ENCODE data around the gene ABCA1. TPM values are rescaled to one million over a fixed set of nuclear protein-coding genes. Genes with fewer than 3 reads are reported as not detected.

Gene ABCA1
- total RNA-seq, 1 donor from 2014 or later = 49.5 TPM

- no peaks in the 10 kb centered on the region for H3K9me3 Mint-ChIP-seq (ENCODE audit: unreplicated experiment)
- TF ChIP-seq CTCF (IDR thresholded peaks at IDR 0.05) = no peak
- H3K27ac Mint-ChIP-seq (ENCODE audit: unreplicated experiment) = no peak overlapping the region
- peaks cover 10% of the 10 kb centered on the region for H3K4me1 Mint-ChIP-seq (ENCODE audit: unreplicated experiment)
- no peak for DNase-seq (ENCODE audit: extremely low spot score, unreplicated experiment)
- no peak overlapping the region for H3K4me3 Mint-ChIP-seq (ENCODE audit: unreplicated experiment)
- H3K36me3 Mint-ChIP-seq (ENCODE audit: unreplicated experiment) = peaks cover 17% of the 10 kb centered on the region
- H3K27me3 Mint-ChIP-seq (ENCODE audit: unreplicated experiment) = no peaks in the 10 kb centered on the region
These were observed 151.2 kb downstream of the ABCA1 start for GRCh38 chr9:104776797-104777196.

- H3K27ac Mint-ChIP-seq (ENCODE audit: unreplicated experiment) = no peak overlapping the region
- H3K4me1 Mint-ChIP-seq (ENCODE audit: unreplicated experiment) = peaks cover 10% of the 10 kb centered on the region
- no peak overlapping the region for H3K4me3 Mint-ChIP-seq (ENCODE audit: unreplicated experiment)
- no peaks in the 10 kb centered on the region for H3K27me3 Mint-ChIP-seq (ENCODE audit: unreplicated experiment)
- no peaks in the 10 kb centered on the region for H3K9me3 Mint-ChIP-seq (ENCODE audit: unreplicated experiment)
- peaks cover 15% of the 10 kb centered on the region for H3K36me3 Mint-ChIP-seq (ENCODE audit: unreplicated experiment)
- no peak for TF ChIP-seq CTCF (IDR thresholded peaks at IDR 0.05)
- no peak for DNase-seq (ENCODE audit: extremely low spot score, unreplicated experiment)
These were observed 152.0 kb downstream of the ABCA1 start for GRCh38 chr9:104775976-104776375.

- H3K36me3 Mint-ChIP-seq (ENCODE audit: unreplicated experiment) = peaks cover 15% of the 10 kb centered on the region
- no peaks in the 10 kb centered on the region for H3K9me3 Mint-ChIP-seq (ENCODE audit: unreplicated experiment)
- DNase-seq (ENCODE audit: extremely low spot score, unreplicated experiment) = no peak
- no peak overlapping the region for H3K27ac Mint-ChIP-seq (ENCODE audit: unreplicated experiment)
- TF ChIP-seq CTCF (IDR thresholded peaks at IDR 0.05) = no peak
- H3K27me3 Mint-ChIP-seq (ENCODE audit: unreplicated experiment) = no peaks in the 10 kb centered on the region
- H3K4me1 Mint-ChIP-seq (ENCODE audit: unreplicated experiment) = peaks cover 10% of the 10 kb centered on the region
- H3K4me3 Mint-ChIP-seq (ENCODE audit: unreplicated experiment) = no peak overlapping the region
These were observed 152.4 kb downstream of the ABCA1 start for GRCh38 chr9:104775574-104775936.

- peaks cover 10% of the 10 kb centered on the region for H3K36me3 Mint-ChIP-seq (ENCODE audit: unreplicated experiment)
- no peak overlapping the region for H3K27ac Mint-ChIP-seq (ENCODE audit: unreplicated experiment)
- DNase-seq (ENCODE audit: extremely low spot score, unreplicated experiment) = no peak
- H3K9me3 Mint-ChIP-seq (ENCODE audit: unreplicated experiment) = no peaks in the 10 kb centered on the region
- no peaks in the 10 kb centered on the region for H3K27me3 Mint-ChIP-seq (ENCODE audit: unreplicated experiment)
- H3K4me1 Mint-ChIP-seq (ENCODE audit: unreplicated experiment) = peaks cover 10% of the 10 kb centered on the region
- no peak overlapping the region for H3K4me3 Mint-ChIP-seq (ENCODE audit: unreplicated experiment)
- no peak for TF ChIP-seq CTCF (IDR thresholded peaks at IDR 0.05)
These were observed 153.0 kb downstream of the ABCA1 start for GRCh38 chr9:104774831-104775573.

- DNase-seq (ENCODE audit: extremely low spot score, unreplicated experiment) = no peak
- Mint-ChIP-seq H3K27me3 (ENCODE audit: unreplicated experiment) (no peaks in the 10 kb centered on the region), H3K27ac (ENCODE audit: unreplicated experiment) (no peak overlapping the region), H3K4me1 (ENCODE audit: unreplicated experiment) (peaks cover 10% of the 10 kb centered on the region), H3K4me3 (ENCODE audit: unreplicated experiment) (no peak overlapping the region), H3K9me3 (ENCODE audit: unreplicated experiment) (no peaks in the 10 kb centered on the region), H3K36me3 (ENCODE audit: unreplicated experiment) (peaks cover 9% of the 10 kb centered on the region)
- no peak for TF ChIP-seq CTCF (IDR thresholded peaks at IDR 0.05)
These were observed 153.8 kb downstream of the ABCA1 start for GRCh38 chr9:104774132-104774531.

Measured in osteocyte (in vitro differentiated cells).